ENCODE measurements around the gene SCUBE2.

- TF ChIP-seq CTCF (IDR thresholded peaks at IDR 0.05) (no peak), POLR2A (IDR thresholded peaks at IDR 0.05) (no peak)
Measured at GRCh38 chr11:9070749-9071491, 20.5 kb downstream of the SCUBE2 start.
